ENCODE measurements around the gene NUDT1. TPM values are rescaled to one million over a fixed set of nuclear protein-coding genes. Genes with fewer than 3 reads are reported as not detected.

Gene NUDT1
- polyA plus RNA-seq, 1 experiment: 22.0 TPM

DNA sequence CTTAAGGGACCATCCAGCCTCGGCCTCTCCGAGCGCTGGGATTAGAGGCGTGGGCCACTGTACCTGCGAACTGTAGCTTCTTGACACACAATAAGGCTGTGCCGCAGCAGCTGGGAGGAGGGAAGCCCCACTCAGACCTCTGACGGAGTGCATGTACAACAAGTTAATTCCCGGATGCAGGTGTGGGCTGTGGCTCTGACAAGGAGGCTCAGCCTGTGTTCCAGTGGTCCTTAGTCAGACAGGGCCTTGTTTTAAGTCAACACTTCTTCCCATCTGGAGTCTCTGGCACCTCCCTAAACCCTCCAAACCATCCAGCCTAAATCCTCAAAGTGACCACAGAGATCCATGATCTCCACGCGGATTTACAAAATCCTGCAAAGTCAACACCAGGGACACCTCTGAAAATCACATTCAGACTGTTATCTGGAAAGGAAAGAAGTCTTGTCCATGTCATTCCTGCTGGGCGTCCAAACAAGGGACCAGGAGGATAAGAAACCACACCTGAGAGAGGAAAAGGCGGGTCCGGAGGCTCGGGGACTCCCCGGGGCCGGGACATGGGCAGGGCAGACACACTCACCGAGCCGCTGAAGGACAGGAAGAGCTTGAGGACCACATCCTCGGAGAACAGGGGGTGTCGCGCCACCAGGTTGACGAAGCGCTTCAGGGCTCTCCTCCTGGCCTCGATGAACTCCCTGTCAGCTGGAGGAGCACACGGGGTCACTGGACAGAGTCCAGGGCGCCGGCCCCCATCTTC, 29.4 kb downstream of the NUDT1 start:
- no peak for DNase-seq (ENCODE audit: low read depth)
- no peak for TF ChIP-seq CTCF (IDR thresholded peaks at IDR 0.05; ENCODE audit: insufficient read depth, low read depth, low read length)
- ChIA-PET POLR2A (no interaction called here), CTCF (no interaction called here)
- H3K27me3 ChIP-seq (ENCODE audit: control insufficient read depth, insufficient read depth, low read length): no peaks in the 10 kb centered on the region
- H3K4me3 ChIP-seq (ENCODE audit: low read depth, low read length): no peak overlapping the region
- H3K36me3 ChIP-seq (ENCODE audit: control insufficient read depth, insufficient read depth, low read length): peaks cover 9% of the 10 kb centered on the region

DNA sequence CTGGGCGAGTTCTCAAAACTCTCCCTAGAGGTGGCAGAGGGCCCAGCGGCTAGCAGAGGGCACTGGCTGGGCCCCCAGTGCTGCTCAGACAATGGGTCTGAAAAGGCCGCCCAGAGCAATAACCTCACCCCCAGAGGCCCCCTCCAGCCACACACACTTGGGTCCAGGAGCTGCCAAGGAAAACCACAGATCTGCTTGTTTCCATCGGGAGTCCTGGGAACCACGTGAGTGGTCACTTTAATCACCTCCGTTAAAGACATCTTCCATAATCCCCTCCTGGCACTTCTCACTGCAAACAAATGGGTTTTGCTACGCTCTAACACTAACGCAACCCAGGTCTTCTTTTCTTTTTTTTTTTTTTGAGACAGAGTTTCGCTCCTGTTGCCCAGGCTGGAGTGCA, 30.0 kb downstream of the NUDT1 start:
- Histone ChIP-seq H3K36me3 (ENCODE audit: control insufficient read depth, insufficient read depth, low read length) (peaks cover 9% of the 10 kb centered on the region), H3K4me3 (ENCODE audit: low read depth, low read length) (no peak overlapping the region), H3K27me3 (ENCODE audit: control insufficient read depth, insufficient read depth, low read length) (no peaks in the 10 kb centered on the region)
- no peak for DNase-seq (ENCODE audit: low read depth)
- ChIA-PET POLR2A (no interaction called here), CTCF (no interaction called here)
- TF ChIP-seq CTCF (IDR thresholded peaks at IDR 0.05; ENCODE audit: insufficient read depth, low read depth, low read length): no peak

- POLR2A ChIA-PET: no interaction called here
- H3K27me3 ChIP-seq (ENCODE audit: control insufficient read depth, insufficient read depth, low read length): no peaks in the 10 kb centered on the region
- DNase-seq (ENCODE audit: low read depth): no peak
- H3K36me3 ChIP-seq (ENCODE audit: control insufficient read depth, insufficient read depth, low read length): peaks cover 9% of the 10 kb centered on the region
- CTCF ChIA-PET: no interaction called here
- TF ChIP-seq CTCF (IDR thresholded peaks at IDR 0.05; ENCODE audit: insufficient read depth, low read depth, low read length): no peak
- H3K4me3 ChIP-seq (ENCODE audit: low read depth, low read length): no peak overlapping the region
Measured at GRCh38 chr7:2273866-2274265, 31.8 kb downstream of the NUDT1 start.

GRCh38 chr7:2274666-2275065, 32.6 kb downstream of the NUDT1 start:
- peaks cover 9% of the 10 kb centered on the region for H3K36me3 ChIP-seq (ENCODE audit: control insufficient read depth, insufficient read depth, low read length)
- CTCF ChIA-PET: no interaction called here

DNA sequence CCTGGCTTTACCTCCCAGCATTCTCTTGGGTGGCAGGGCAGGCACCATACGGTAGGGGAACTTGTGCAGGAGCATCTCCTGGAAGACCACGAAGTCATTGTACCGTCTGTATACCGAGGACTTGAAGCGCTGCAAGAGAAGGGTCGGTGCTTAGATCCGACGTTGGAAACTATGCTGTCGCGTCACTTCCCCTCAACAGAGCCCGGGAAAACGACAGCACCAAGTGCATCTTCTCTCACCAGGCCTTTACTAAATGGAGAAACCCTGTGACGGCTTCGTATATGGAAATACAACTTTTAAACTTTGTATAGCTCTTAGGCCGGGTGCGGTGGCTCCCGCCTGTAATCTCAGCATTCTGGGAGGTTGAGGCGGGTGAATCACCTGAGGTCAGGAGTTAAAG, 33.1 kb downstream of the NUDT1 start:
- peaks cover 9% of the 10 kb centered on the region for H3K36me3 ChIP-seq (ENCODE audit: control insufficient read depth, insufficient read depth, low read length)
- ChIA-PET POLR2A (no interaction called here), CTCF (no interaction called here)
- H3K4me3 ChIP-seq (ENCODE audit: low read depth, low read length): no peak overlapping the region
- TF ChIP-seq CTCF (IDR thresholded peaks at IDR 0.05; ENCODE audit: insufficient read depth, low read depth, low read length): no peak
- no peak for DNase-seq (ENCODE audit: low read depth)
- no peaks in the 10 kb centered on the region for H3K27me3 ChIP-seq (ENCODE audit: control insufficient read depth, insufficient read depth, low read length)

More at GRCh38 chr7:2274666-2275065, 32.6 kb downstream of the NUDT1 start:
- POLR2A ChIA-PET: no interaction called here
- Histone ChIP-seq H3K27me3 (ENCODE audit: control insufficient read depth, insufficient read depth, low read length) (no peaks in the 10 kb centered on the region), H3K4me3 (ENCODE audit: low read depth, low read length) (no peak overlapping the region)
- no peak for DNase-seq (ENCODE audit: low read depth)
- no peak for TF ChIP-seq CTCF (IDR thresholded peaks at IDR 0.05; ENCODE audit: insufficient read depth, low read depth, low read length)
